DOHH2 (cell line): Measurements from ENCODE around the gene SIK1.
"Not testable (repeated sequence)": the region's sequence is repeated elsewhere in the genome, so short reads cannot be mapped to it uniquely, and the experiment has no call there.

Source experiments
- H3F3A ChIP-seq: fragments of 200-600 bp; sonication (generic), shearing (Covaris generic); 2 replicates; pipeline ENCODE4 v1.6.0; 2016; ENCODE audit warnings: antibody characterized with exemption, mild to moderate bottlenecking; ENCODE audit not compliant: control insufficient read depth, insufficient read depth
- H3K27ac ChIP-seq: fragments of 200-600 bp; sonication (generic); 2 replicates; pipeline ENCODE4 v1.5.1; 2014; ENCODE audit warnings: low read depth, mild to moderate bottlenecking, low read length, moderate library complexity
- H3K27me3 ChIP-seq: fragments of 200-600 bp; sonication (generic); 2 replicates; pipeline ENCODE4 v1.6.1; 2014; ENCODE audit warnings: mild to moderate bottlenecking, low read length, mixed read lengths; ENCODE audit not compliant: control insufficient read depth
- H3K36me3 ChIP-seq: fragments of 200-600 bp; sonication (generic); 2 replicates; pipeline ENCODE4 v1.6.1; 2014; ENCODE audit warnings: mild to moderate bottlenecking, low read length, moderate library complexity, mixed read lengths; ENCODE audit not compliant: control insufficient read depth
- H3K4me1 ChIP-seq: fragments of 200-600 bp; sonication (generic); 2 replicates; pipeline ENCODE4 v1.6.1; 2014; ENCODE audit warnings: mild to moderate bottlenecking, low read length, mixed read lengths; ENCODE audit not compliant: control insufficient read depth
- H3K4me2 ChIP-seq: fragments of 200-600 bp; sonication (generic); 2 replicates; pipeline ENCODE4 v1.6.0; 2014; ENCODE audit warnings: mild to moderate bottlenecking, low read length, moderate library complexity
- H3K4me3 ChIP-seq: fragments of 200-600 bp; sonication (generic); 2 replicates; pipeline ENCODE4 v1.5.1; 2014; ENCODE audit warnings: mild to moderate bottlenecking, low read length, mixed read lengths
- H3K79me2 ChIP-seq: fragments of 200-600 bp; sonication (generic); 2 replicates; pipeline ENCODE4 v1.6.1; 2014; ENCODE audit warnings: mild to moderate bottlenecking, low read length, mixed read lengths; ENCODE audit not compliant: control insufficient read depth
- H3K9me2 ChIP-seq: fragments of 200-600 bp; sonication (generic); replicated peaks from 2 replicates; pipeline ENCODE4 v1.6.1; 2014; ENCODE audit warnings: mild to moderate bottlenecking, low read length, mixed read lengths; ENCODE audit not compliant: control insufficient read depth
- H3K9me3 ChIP-seq: fragments of 200-600 bp; sonication (generic); 2 replicates; pipeline ENCODE4 v1.6.1; 2014; ENCODE audit warnings: antibody characterized with exemption, low read length, mixed read lengths; ENCODE audit not compliant: control insufficient read depth, insufficient read depth
- H4K20me1 ChIP-seq: fragments of 200-600 bp; sonication (generic); 2 replicates; pipeline ENCODE4 v1.6.0; 2014; ENCODE audit warnings: low read depth, mild to moderate bottlenecking, antibody characterized with exemption, low read length, moderate library complexity; ENCODE audit not compliant: control insufficient read depth, insufficient read depth
- CTCF ChIP-seq: fragments of 200-600 bp; sonication (generic); IDR thresholded peaks from one replicate; pipeline ENCODE4 v1.5.1; 2014; ENCODE audit warnings: antibody characterized with exemption, mild to moderate bottlenecking, low read depth, low read length; ENCODE audit not compliant: poor library complexity, severe bottlenecking
- EZH2phosphoT487 ChIP-seq: fragments of 200-600 bp; sonication (generic); IDR thresholded peaks from 2 replicates; pipeline ENCODE4 v1.6.1; 2017; ENCODE audit warnings: borderline replicate concordance, mild to moderate bottlenecking, antibody characterized with exemption, low read length, moderate library complexity, mixed read lengths

The SIK1 gene

GRCh38 chr21:43426404-43427241 lies at the start of gene SIK1:
SIK1 (minus strand) TSS chr21:43427131; CDS start chr21:43426178, 953 bp downstream.
- H3K79me2 ChIP-seq, H3K27me3 ChIP-seq, H3K9me3 ChIP-seq, H3K4me2 ChIP-seq, H3K9me2 ChIP-seq, H3K4me1 ChIP-seq, H3K27ac ChIP-seq, H3K4me3 ChIP-seq, H4K20me1 ChIP-seq, H3K36me3 ChIP-seq, H3F3A ChIP-seq: not testable (repeated sequence)

DNA sequence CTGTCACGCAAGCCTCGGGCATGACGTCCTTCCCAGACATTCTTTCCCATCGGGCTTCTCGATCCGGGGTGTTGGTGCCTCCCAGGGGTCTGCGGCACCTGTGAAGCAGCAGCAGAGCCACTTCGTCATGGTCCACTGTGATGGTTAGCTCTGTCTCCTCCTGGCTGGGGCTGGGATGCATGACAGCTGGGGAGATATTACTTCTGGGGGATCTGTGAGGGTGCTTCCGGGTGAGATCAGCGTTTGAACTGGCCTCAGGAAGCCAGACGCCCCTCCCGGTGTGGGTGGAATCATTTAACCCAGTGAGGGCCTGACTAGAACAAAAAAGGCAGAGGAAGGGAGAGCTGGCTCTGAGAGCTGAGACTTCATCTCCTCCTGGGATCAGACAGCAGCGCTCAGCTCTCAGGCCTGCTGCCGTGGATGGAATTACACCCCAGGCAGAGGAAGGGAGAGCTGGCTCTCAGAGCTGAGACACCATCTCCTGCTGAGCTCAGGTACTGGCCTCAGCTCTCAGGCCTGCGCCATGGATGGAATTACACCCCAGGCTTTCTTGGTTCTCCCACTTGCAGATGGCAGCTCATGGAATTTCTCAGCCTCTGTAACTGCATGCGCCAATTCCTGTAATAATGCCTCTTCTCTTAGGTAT lies 44.8 kb upstream of the SIK1 start:
- H3K9me2 ChIP-seq, H3K36me3 ChIP-seq, H3K4me1 ChIP-seq, H3K4me2 ChIP-seq, H3F3A ChIP-seq, H3K4me3 ChIP-seq, H3K9me3 ChIP-seq, H4K20me1 ChIP-seq, H3K27me3 ChIP-seq, H3K27ac ChIP-seq, H3K79me2 ChIP-seq: not testable (repeated sequence)

DNA sequence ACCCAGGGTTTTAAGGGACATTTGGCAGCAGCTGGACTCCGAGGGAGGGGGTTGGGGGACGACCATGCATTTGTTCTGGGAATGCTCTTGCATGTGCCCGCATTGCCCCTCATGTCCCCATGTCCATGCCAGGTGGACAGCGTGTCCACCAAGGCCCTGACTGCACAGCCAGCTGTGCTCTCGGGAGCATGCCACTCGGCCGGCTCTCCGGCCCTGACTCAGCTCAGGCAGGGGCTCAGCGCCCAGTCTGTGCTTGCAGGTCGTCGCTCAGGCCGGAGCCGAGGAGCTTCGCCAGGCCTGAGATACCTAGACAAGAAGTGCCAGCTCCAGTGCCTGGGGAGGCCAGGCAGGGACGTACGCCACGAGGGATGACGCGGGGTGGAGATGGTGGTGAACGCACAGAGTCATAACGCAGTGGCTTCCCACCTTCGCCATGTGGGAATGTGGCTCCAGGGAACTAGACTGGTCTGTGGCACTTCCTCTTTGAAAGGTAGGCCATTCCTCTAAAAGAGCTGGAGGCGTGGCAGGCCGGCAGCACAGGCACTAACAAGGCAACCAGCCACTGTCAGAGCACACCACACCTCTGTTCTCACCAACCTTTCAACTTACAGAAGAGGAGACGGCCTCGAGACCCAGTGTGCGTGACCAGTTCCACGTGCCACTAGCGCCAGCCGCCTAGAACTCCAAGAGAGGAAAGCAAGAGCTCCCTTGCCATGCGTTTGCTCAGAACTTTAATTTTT lies 43.0 kb upstream of the SIK1 start:
- H3F3A ChIP-seq, H3K4me2 ChIP-seq, H4K20me1 ChIP-seq, H3K36me3 ChIP-seq, H3K27me3 ChIP-seq, H3K9me2 ChIP-seq, H3K4me3 ChIP-seq, H3K27ac ChIP-seq, H3K9me3 ChIP-seq, H3K79me2 ChIP-seq, H3K4me1 ChIP-seq: not testable (repeated sequence)

GRCh38 chr21:43467785-43468184 lies 40.9 kb upstream of the SIK1 start:
- Histone ChIP-seq H3K4me3 (no peak overlapping the region), H3K27ac (no peak overlapping the region), H3K9me2 (no peaks in the 10 kb centered on the region), H3K4me2 (no peak overlapping the region), H3K79me2 (no peaks in the 10 kb centered on the region), H4K20me1 (no peaks in the 10 kb centered on the region), H3K27me3 (no peaks in the 10 kb centered on the region), H3K4me1 (no peaks in the 10 kb centered on the region), H3F3A (no peaks in the 10 kb centered on the region), H3K36me3 (no peaks in the 10 kb centered on the region), H3K9me3 (no peaks in the 10 kb centered on the region)
- TF ChIP-seq CTCF, result no peak
- TF ChIP-seq EZH2phosphoT487, result no peak

- H4K20me1 ChIP-seq, H3K9me3 ChIP-seq, H3F3A ChIP-seq, H3K27me3 ChIP-seq, H3K9me2 ChIP-seq, H3K4me3 ChIP-seq, H3K79me2 ChIP-seq, H3K36me3 ChIP-seq, H3K27ac ChIP-seq, H3K4me2 ChIP-seq, H3K4me1 ChIP-seq: not testable (repeated sequence)
These were observed 38.2 kb upstream of the SIK1 start for GRCh38 chr21:43465159-43465558.

DNA sequence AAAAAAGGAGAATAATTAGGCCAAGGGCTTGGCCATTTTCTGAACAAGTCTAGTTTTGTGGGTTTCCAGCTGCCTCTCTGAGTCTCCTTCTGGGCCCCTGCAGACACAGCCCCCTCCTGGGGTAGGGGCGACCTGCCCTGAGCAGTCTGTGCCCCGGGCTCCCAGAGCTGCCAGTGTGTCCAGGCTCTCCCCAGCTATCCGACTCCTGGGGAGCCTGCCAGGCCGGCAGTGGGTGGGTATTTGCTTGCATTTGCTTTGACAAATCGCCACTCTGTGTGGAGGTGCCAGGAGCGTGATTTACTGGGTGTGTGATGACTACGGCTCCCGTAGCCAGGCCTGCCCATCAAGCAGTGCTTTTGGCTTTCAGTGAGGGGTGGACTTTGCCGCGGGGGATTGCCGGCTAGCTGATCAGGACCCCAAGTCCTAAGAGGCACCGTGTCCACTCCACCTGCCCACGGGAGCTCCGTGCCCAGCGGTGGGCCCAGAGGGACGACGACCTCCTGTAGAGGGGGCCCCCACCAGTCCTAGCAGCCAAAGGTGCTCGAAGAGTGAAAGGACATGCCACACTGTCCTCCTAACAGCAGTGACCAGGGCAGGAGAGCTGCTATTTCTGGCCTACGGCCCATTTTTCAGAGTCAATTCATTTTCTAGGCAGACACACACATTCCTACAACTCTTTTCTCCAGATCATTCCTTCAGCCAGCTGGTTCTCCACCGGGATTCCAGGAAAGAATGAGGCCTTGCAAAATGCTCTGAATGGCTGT lies 36.7 kb upstream of the SIK1 start:
- H3K9me2 ChIP-seq, H3K4me2 ChIP-seq, H3K27ac ChIP-seq, H3F3A ChIP-seq, H3K4me3 ChIP-seq, H3K36me3 ChIP-seq, H3K9me3 ChIP-seq, H3K4me1 ChIP-seq, H4K20me1 ChIP-seq, H3K79me2 ChIP-seq, H3K27me3 ChIP-seq: not testable (repeated sequence)
